ENCODE measurements around the gene CHST8.

- TF ChIP-seq, protein P1, sequence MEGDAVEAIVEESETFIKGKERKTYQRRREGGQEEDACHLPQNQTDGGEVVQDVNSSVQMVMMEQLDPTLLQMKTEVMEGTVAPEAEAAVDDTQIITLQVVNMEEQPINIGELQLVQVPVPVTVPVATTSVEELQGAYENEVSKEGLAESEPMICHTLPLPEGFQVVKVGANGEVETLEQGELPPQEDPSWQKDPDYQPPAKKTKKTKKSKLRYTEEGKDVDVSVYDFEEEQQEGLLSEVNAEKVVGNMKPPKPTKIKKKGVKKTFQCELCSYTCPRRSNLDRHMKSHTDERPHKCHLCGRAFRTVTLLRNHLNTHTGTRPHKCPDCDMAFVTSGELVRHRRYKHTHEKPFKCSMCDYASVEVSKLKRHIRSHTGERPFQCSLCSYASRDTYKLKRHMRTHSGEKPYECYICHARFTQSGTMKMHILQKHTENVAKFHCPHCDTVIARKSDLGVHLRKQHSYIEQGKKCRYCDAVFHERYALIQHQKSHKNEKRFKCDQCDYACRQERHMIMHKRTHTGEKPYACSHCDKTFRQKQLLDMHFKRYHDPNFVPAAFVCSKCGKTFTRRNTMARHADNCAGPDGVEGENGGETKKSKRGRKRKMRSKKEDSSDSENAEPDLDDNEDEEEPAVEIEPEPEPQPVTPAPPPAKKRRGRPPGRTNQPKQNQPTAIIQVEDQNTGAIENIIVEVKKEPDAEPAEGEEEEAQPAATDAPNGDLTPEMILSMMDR (IDR thresholded peaks at IDR 0.05; ENCODE audit: insufficient read depth, low read length), result no peak
- no peak for TF ChIP-seq POLR2AphosphoS5 (IDR thresholded peaks at IDR 0.05; ENCODE audit: low read depth)
Observed at GRCh38 chr19:33580026-33580644, 41.6 kb upstream of the CHST8 start.

All from HL-60 (cell line).